HepG2 (cell line): ENCODE measurements around the gene MYH7B. TPM values are rescaled to one million over a fixed set of nuclear protein-coding genes. Genes with fewer than 3 reads are reported as not detected.

Source experiments
- ATAC-seq: fragments of 200-7000 bp; cut with Tn5 transposase; 3 replicates; pipeline ENCODE4 v1.9.1; 2020; ENCODE audit warnings: mild to moderate bottlenecking, moderate library complexity
- BruUV-seq: library from RNA; stranded (reverse); fragments of 400-500 nt; replicated peaks from 2 replicates; lab custom pipeline; 2021; lab: Mats Ljungman, UMichigan
- CTCF ChIA-PET: fragments of 300-600 bp; formaldehyde crosslinking; extraction: SDS; loops from one replicate; lab custom pipeline; 2021; ENCODE audit warnings: low total read pairs, inconsistent platforms, low intra/inter-chr PET ratio; lab: Yijun Ruan, JAX
- POLR2A ChIA-PET: fragments of 350-600 bp; sonication (Branson Sonifier 250); formaldehyde crosslinking; loops from one replicate; lab custom pipeline; 2020; ENCODE audit warnings: antibody characterized with exemption, inconsistent platforms; lab: Yijun Ruan, JAX
- DNase-seq: peaks from one replicate; pipeline ENCODE4 v3.0.0-alpha.2; 2015; ENCODE audit warnings: low spot score
- FAIRE-seq: peaks from 3 replicates; lab custom pipeline; 2011; peaks lifted over from hg19 to GRCh38; lab: Jason Lieb, UNC
- H2AFZ ChIP-seq: one replicate; pipeline ENCODE4 v1.6.1; 2011; ENCODE audit warnings: low read length, inconsistent platforms
- H3K27ac ChIP-seq: fragments of 300-600 bp; 3 replicates; pipeline ENCODE4 v1.8.0; 2011; ENCODE audit warnings: mixed run types, mild to moderate bottlenecking, mixed read lengths, low read length, inconsistent platforms; ENCODE audit not compliant: insufficient read depth; ENCODE audit errors: extremely low read length
- H3K27me3 ChIP-seq, 2 experiments: fragments of 200-600 bp in 1 of 2; 2 replicates in 1 of 2; 3 replicates in 1 of 2; pipeline versions ENCODE4 v1.6.0 to v1.8.0; 2011; ENCODE audit warnings: low read length in 2 of 2, mild to moderate bottlenecking in 2 of 2, moderate library complexity in 2 of 2, inconsistent platforms in 1 of 2; ENCODE audit not compliant: insufficient read depth in 2 of 2, control insufficient read depth in 1 of 2
- H3K36me3 ChIP-seq, 2 experiments: fragments of 200-600 bp in 1 of 2; replicated peaks in 1 of 2; 2 replicates in 1 of 2; 3 replicates in 1 of 2; pipeline versions ENCODE4 v1.5.1 to v1.8.0; 2011; ENCODE audit warnings: low read length in 2 of 2, inconsistent platforms in 1 of 2; ENCODE audit not compliant: insufficient read depth in 2 of 2, control insufficient read depth in 1 of 2
- H3K4me1 ChIP-seq: 2 replicates; pipeline ENCODE4 v1.5.1; 2012; ENCODE audit warnings: low read length, inconsistent platforms; ENCODE audit not compliant: insufficient read depth
- H3K4me2 ChIP-seq: 2 replicates; pipeline ENCODE4 v1.6.0; 2011; ENCODE audit warnings: low read depth, low read length, inconsistent platforms
- H3K4me3 ChIP-seq, 3 experiments: fragments of 200-600 bp in 1 of 3; sonication (generic), shearing (Covaris generic) in 1 of 3; replicated peaks in 1 of 3; 2 replicates each; pipeline ENCODE4 v1.5.1; 2011 to 2016; ENCODE audit warnings: low read length in 3 of 3, inconsistent platforms in 2 of 3, low read depth in 2 of 3, mild to moderate bottlenecking in 2 of 3, control low read depth in 1 of 3, mixed read lengths in 1 of 3; ENCODE audit not compliant: insufficient read depth in 1 of 3
- H3K79me2 ChIP-seq: one replicate; pipeline ENCODE4 v1.6.1; 2011; ENCODE audit warnings: low read length, inconsistent platforms; ENCODE audit not compliant: insufficient read depth
- H3K9ac ChIP-seq: 2 replicates; pipeline ENCODE4 v1.6.0; 2011; ENCODE audit warnings: mild to moderate bottlenecking, low read depth, low read length, inconsistent platforms; ENCODE audit not compliant: insufficient read depth
- H3K9me3 ChIP-seq: 2 replicates; pipeline ENCODE4 v1.5.1; 2012; ENCODE audit warnings: mild to moderate bottlenecking, low read length
- H4K20me1 ChIP-seq: 2 replicates; pipeline ENCODE4 v1.6.0; 2011; ENCODE audit warnings: inconsistent platforms, mild to moderate bottlenecking, low read length, moderate library complexity; ENCODE audit not compliant: insufficient read depth
- CBX5 ChIP-seq: sonication (generic); formaldehyde crosslinking; IDR thresholded peaks from 2 replicates; pipeline ENCODE4 v1.4.0; 2020; ENCODE audit warnings: missing genetic modification reagents, borderline replicate concordance
- GABPB1 ChIP-seq: IDR thresholded peaks from 2 replicates; pipeline ENCODE4 v1.6.1; 2016; ENCODE audit warnings: mild to moderate bottlenecking, missing genetic modification reagents, moderate library complexity, missing compliant biosample characterization
- HOXD1 ChIP-seq: sonication (generic); formaldehyde crosslinking; IDR thresholded peaks from 2 replicates; pipeline ENCODE4 v1.5.0; 2020; ENCODE audit warnings: missing genetic modification reagents
- IRX3 ChIP-seq: sonication (generic); formaldehyde crosslinking; IDR thresholded peaks from 2 replicates; pipeline ENCODE4 v1.8.1; 2023; ENCODE audit warnings: mild to moderate bottlenecking, low read depth, missing genetic modification reagents, borderline replicate concordance
- KDM2A ChIP-seq: sonication (generic); formaldehyde crosslinking; IDR thresholded peaks from 2 replicates; pipeline ENCODE4 v1.4.0; 2020; ENCODE audit warnings: low read depth, missing genetic modification reagents, borderline replicate concordance
- KDM3A ChIP-seq: IDR thresholded peaks from 2 replicates; pipeline ENCODE4 v1.6.1; 2018; ENCODE audit warnings: low read depth, missing compliant biosample characterization
- MED8 ChIP-seq: sonication (generic); formaldehyde crosslinking; IDR thresholded peaks from 2 replicates; pipeline ENCODE4 v1.8.1; 2023; ENCODE audit warnings: mild to moderate bottlenecking, missing genetic modification reagents; ENCODE audit not compliant: insufficient replicate concordance
- MXI1 ChIP-seq: IDR thresholded peaks from 3 replicates; pipeline ENCODE4 v1.6.1; 2012; ENCODE audit warnings: low read depth, low read length, inconsistent platforms, borderline replicate concordance
- NONO ChIP-seq, 2 experiments: fragments of 450-650 bp in 1 of 2; sonication (generic) in 1 of 2; formaldehyde crosslinking in 1 of 2; IDR thresholded peaks in 1 of 2; conservative IDR thresholded peaks in 1 of 2; 2 replicates each; pipeline versions ENCODE4 v1.6.1 to v1.8.0; 2017 to 2022; ENCODE audit warnings: mild to moderate bottlenecking in 1 of 2, missing genetic modification reagents in 1 of 2, moderate library complexity in 1 of 2
- NR2F6 ChIP-seq, 2 experiments: IDR thresholded peaks; 2 replicates each; pipeline ENCODE4 v1.6.1; 2016; ENCODE audit warnings: antibody characterized with exemption in 1 of 2, mild to moderate bottlenecking in 1 of 2
- SMARCE1 ChIP-seq: fragments of 450-650 bp; IDR thresholded peaks from 2 replicates; pipeline ENCODE4 v1.6.1; 2017; ENCODE audit warnings: borderline replicate concordance
- SNRNP70 ChIP-seq: fragments of 200-400 bp; formaldehyde crosslinking; IDR thresholded peaks from 2 replicates; pipeline ENCODE4 v1.6.1; 2017; ENCODE audit warnings: mild to moderate bottlenecking, low read depth, low read length, moderate library complexity
- WGBS: methylation state at CpG from one replicate; pipeline ENCODE4 v1.1.6; 2017; ENCODE audit warnings: low lambda C conversion rate; 5-methylcytosine and 5-hydroxymethylcytosine counted together
- in situ Hi-C: cut with HindIII; loops from 2 replicates; pipeline ENCODE4 v1.10.0; 2017; ENCODE audit warnings: low pct_unique_long_range_greater_than_20kb; ENCODE audit not compliant: extremely low pct_ligation_motif_present
- intact Hi-C: fragments of 100-400 bp; cut with micrococcal nuclease; formaldehyde crosslinking; loops from one replicate; pipeline ENCODE4 v1.10.0; 2022; ENCODE audit not compliant: unreplicated experiment
- polyA plus RNA-seq, 8 experiments: library from polyadenylated mRNA; depleted of rRNA in 3 of 8; stranded (reverse) in 7 of 8; unstranded in 1 of 8; fragments of >200 nt; fragmentation: Illumina TruSeq in 4 of 8; extraction: Trizol in 4 of 8; gene quantifications; 2 replicates each; pipeline versions ENCODE4 v1.2.1 to v1.2.3, GENCODE V29; 2011 to 2016; ENCODE audit warnings: low read depth in 4 of 8, missing spikeins in 1 of 8, mixed read lengths in 1 of 8; ENCODE audit not compliant: insufficient read depth in 1 of 8
- total RNA-seq, 5 experiments: library from RNA; depleted of rRNA; stranded (reverse); fragments of >200 nt; fragmentation: Illumina TruSeq; extraction: Trizol; gene quantifications; 2 replicates each; pipeline ENCODE4 v1.2.3, GENCODE V29; 2016; ENCODE audit warnings: low read depth in 1 of 5
- TF ChIP-seq, protein P1 (sequence below): IDR thresholded peaks from 2 replicates; pipeline ENCODE4 v1.6.1; 2016; ENCODE audit warnings: missing compliant biosample characterization, missing genetic modification reagents, borderline replicate concordance
- TF ChIP-seq, protein P2 (sequence below): sonication (generic); formaldehyde crosslinking; IDR thresholded peaks from 2 replicates; pipeline ENCODE4 v1.5.1; 2020; ENCODE audit warnings: mild to moderate bottlenecking, missing genetic modification reagents, moderate library complexity
- TF ChIP-seq, protein P3 (sequence below): sonication (generic); formaldehyde crosslinking; IDR thresholded peaks from 2 replicates; pipeline ENCODE4 v1.4.0; 2020; ENCODE audit warnings: missing genetic modification reagents
- TF ChIP-seq, protein P4 (sequence below): sonication (generic); formaldehyde crosslinking; IDR thresholded peaks from 2 replicates; pipeline ENCODE4 v1.4.0; 2020; ENCODE audit warnings: mild to moderate bottlenecking, missing genetic modification reagents

The MYH7B gene
- total and polyA plus RNA-seq, 2 of the 13 experiments (the other 11 are each of a cell fraction or from before 2014, with no cell fraction given) = 0.05 to 0.20 TPM

DNA sequence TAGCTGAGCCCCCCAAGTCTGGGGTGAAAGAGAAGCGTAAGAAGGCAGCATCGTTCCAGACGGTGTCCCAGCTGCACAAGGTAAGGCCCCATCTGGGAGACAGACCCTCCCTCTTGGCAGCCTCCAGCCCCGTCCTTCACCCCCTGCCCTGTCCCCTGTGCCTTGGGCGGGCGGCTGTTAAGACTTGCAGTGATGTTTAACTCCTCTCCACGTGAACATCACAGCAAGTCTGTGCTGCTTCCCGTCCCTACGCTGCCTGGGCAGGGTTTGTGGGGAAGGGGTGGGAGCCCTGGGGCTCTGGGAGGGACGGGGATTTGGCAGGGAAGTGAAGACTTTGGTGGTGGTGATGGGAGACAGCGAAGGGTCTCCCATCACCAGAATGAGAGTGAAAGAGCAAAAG is 34.6 kb downstream of the MYH7B start:
- H3K27ac ChIP-seq = no peak overlapping the region
- no peak overlapping the region for H3K4me2 ChIP-seq
- no TSS peak for BruUV-seq
- WGBS = 46% methylated on average over 11 of the region's 11 CpGs
- no peaks in the 10 kb centered on the region for H3K9me3 ChIP-seq
- no peaks in the 10 kb centered on the region for H4K20me1 ChIP-seq
- ChIA-PET POLR2A (interaction anchor here (1.5 kb wide), 1 partner anchor 35 kb away, joined by 3 read pairs; no protein-coding TSS in a partner anchor), CTCF (no interaction called here)
- no peak overlapping the region for H2AFZ ChIP-seq
- DNase-seq = no peak
- no peaks in the 10 kb centered on the region for H3K36me3 ChIP-seq
- peaks cover 28% of the 10 kb centered on the region for H3K4me1 ChIP-seq
- no peak for ATAC-seq
- in situ Hi-C loops = no loop called here
- intact Hi-C loops = no loop called here
- no peak overlapping the region for H3K4me3 ChIP-seq
- H3K27me3 ChIP-seq = peaks cover 16 to 22% of the 10 kb centered on the region in 2 experiments
- no peaks in the 10 kb centered on the region for H3K79me2 ChIP-seq
- H3K9ac ChIP-seq = no peak overlapping the region
- no peak for FAIRE-seq
- no peak for TF ChIP-seq MED8
- TF ChIP-seq KDM3A (CRISPR knock-in tag) = no peak
- TF ChIP-seq, protein P1, sequence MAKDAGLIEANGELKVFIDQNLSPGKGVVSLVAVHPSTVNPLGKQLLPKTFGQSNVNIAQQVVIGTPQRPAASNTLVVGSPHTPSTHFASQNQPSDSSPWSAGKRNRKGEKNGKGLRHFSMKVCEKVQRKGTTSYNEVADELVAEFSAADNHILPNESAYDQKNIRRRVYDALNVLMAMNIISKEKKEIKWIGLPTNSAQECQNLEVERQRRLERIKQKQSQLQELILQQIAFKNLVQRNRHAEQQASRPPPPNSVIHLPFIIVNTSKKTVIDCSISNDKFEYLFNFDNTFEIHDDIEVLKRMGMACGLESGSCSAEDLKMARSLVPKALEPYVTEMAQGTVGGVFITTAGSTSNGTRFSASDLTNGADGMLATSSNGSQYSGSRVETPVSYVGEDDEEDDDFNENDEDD (CRISPR knock-in tag) = no peak
- no peak for TF ChIP-seq CBX5 (CRISPR knock-in tag)
- TF ChIP-seq MXI1 = no peak
- TF ChIP-seq NONO (IDR thresholded peaks at IDR 0.05) = no peak
- no peak for TF ChIP-seq NONO (CRISPR knock-in tag; conservative IDR thresholded peaks at IDR 0.05)
- no peak for TF ChIP-seq SMARCE1
- TF ChIP-seq GABPB1 (CRISPR knock-in tag) = 0 out of 2 replicates have a peak, but pooled peaks have one; percentile 17
- TF ChIP-seq, protein P2, sequence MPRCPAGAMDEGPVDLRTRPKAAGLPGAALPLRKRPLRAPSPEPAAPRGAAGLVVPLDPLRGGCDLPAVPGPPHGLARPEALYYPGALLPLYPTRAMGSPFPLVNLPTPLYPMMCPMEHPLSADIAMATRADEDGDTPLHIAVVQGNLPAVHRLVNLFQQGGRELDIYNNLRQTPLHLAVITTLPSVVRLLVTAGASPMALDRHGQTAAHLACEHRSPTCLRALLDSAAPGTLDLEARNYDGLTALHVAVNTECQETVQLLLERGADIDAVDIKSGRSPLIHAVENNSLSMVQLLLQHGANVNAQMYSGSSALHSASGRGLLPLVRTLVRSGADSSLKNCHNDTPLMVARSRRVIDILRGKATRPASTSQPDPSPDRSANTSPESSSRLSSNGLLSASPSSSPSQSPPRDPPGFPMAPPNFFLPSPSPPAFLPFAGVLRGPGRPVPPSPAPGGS (CRISPR knock-in tag) = no peak
- no peak for TF ChIP-seq SNRNP70
- TF ChIP-seq, protein P3, sequence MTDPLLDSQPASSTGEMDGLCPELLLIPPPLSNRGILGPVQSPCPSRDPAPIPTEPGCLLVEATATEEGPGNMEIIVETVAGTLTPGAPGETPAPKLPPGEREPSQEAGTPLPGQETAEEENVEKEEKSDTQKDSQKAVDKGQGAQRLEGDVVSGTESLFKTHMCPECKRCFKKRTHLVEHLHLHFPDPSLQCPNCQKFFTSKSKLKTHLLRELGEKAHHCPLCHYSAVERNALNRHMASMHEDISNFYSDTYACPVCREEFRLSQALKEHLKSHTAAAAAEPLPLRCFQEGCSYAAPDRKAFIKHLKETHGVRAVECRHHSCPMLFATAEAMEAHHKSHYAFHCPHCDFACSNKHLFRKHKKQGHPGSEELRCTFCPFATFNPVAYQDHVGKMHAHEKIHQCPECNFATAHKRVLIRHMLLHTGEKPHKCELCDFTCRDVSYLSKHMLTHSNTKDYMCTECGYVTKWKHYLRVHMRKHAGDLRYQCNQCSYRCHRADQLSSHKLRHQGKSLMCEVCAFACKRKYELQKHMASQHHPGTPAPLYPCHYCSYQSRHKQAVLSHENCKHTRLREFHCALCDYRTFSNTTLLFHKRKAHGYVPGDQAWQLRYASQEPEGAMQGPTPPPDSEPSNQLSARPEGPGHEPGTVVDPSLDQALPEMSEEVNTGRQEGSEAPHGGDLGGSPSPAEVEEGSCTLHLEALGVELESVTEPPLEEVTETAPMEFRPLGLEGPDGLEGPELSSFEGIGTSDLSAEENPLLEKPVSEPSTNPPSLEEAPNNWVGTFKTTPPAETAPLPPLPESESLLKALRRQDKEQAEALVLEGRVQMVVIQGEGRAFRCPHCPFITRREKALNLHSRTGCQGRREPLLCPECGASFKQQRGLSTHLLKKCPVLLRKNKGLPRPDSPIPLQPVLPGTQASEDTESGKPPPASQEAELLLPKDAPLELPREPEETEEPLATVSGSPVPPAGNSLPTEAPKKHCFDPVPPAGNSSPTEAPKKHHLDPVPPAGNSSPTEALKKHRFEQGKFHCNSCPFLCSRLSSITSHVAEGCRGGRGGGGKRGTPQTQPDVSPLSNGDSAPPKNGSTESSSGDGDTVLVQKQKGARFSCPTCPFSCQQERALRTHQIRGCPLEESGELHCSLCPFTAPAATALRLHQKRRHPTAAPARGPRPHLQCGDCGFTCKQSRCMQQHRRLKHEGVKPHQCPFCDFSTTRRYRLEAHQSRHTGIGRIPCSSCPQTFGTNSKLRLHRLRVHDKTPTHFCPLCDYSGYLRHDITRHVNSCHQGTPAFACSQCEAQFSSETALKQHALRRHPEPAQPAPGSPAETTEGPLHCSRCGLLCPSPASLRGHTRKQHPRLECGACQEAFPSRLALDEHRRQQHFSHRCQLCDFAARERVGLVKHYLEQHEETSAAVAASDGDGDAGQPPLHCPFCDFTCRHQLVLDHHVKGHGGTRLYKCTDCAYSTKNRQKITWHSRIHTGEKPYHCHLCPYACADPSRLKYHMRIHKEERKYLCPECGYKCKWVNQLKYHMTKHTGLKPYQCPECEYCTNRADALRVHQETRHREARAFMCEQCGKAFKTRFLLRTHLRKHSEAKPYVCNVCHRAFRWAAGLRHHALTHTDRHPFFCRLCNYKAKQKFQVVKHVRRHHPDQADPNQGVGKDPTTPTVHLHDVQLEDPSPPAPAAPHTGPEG (CRISPR knock-in tag) = no peak
- 0 out of 2 replicates have a peak, but pooled peaks have one; percentile 12 for TF ChIP-seq KDM2A (CRISPR knock-in tag)
- TF ChIP-seq NR2F6 (IDR thresholded peaks at IDR 0.05) = no peak
- 0 out of 2 replicates have a peak, but pooled peaks have one; percentile 4 for TF ChIP-seq NR2F6 (CRISPR knock-in tag; IDR thresholded peaks at IDR 0.05)
- TF ChIP-seq HOXD1 = no peak
- TF ChIP-seq, protein P4, sequence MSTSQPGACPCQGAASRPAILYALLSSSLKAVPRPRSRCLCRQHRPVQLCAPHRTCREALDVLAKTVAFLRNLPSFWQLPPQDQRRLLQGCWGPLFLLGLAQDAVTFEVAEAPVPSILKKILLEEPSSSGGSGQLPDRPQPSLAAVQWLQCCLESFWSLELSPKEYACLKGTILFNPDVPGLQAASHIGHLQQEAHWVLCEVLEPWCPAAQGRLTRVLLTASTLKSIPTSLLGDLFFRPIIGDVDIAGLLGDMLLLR (CRISPR knock-in tag) = 0 out of 2 replicates have a peak, but pooled peaks have one; percentile 4
- TF ChIP-seq IRX3 (CRISPR knock-in tag) = no peak
